Endodermal cell (in vitro differentiated cells): ENCODE results near the gene SMIM1. TPM values are rescaled to one million over a fixed set of nuclear protein-coding genes. Genes with fewer than 3 reads are reported as not detected.

Source experiments
- DNase-seq: peaks from one replicate; pipeline ENCODE4 v3.0.0-alpha.2; 2017
- H3K27ac ChIP-seq: 2 replicates; pipeline ENCODE4 v1.5.1; 2013; ENCODE audit warnings: mild to moderate bottlenecking, low read depth, low read length, moderate library complexity
- H3K27me3 ChIP-seq: 2 replicates; pipeline ENCODE4 v1.6.1; 2013; ENCODE audit warnings: mild to moderate bottlenecking, low read length, moderate library complexity; ENCODE audit not compliant: insufficient read depth, control insufficient read depth, poor library complexity, severe bottlenecking
- H3K36me3 ChIP-seq: 2 replicates; pipeline ENCODE4 v1.7.0; 2013; ENCODE audit warnings: mild to moderate bottlenecking, low read length, moderate library complexity; ENCODE audit not compliant: control insufficient read depth, insufficient read depth
- H3K4me1 ChIP-seq: one replicate; pipeline ENCODE4 v1.7.0; 2013; ENCODE audit warnings: low read length; ENCODE audit not compliant: control insufficient read depth, insufficient read depth
- H3K4me3 ChIP-seq: 2 replicates; pipeline ENCODE4 v1.5.1; 2013; ENCODE audit warnings: mild to moderate bottlenecking, low read length, moderate library complexity
- H3K9ac ChIP-seq: 2 replicates; pipeline ENCODE4 v1.6.1; 2013; ENCODE audit warnings: mild to moderate bottlenecking, low read length, moderate library complexity; ENCODE audit not compliant: poor library complexity, severe bottlenecking; ENCODE audit errors: extremely low read depth
- H3K9me3 ChIP-seq: 2 replicates; pipeline ENCODE4 v1.6.1; 2013; ENCODE audit warnings: mild to moderate bottlenecking, low read length, moderate library complexity; ENCODE audit not compliant: control insufficient read depth
- H3K27ac Mint-ChIP-seq: 2 replicates; pipeline ENCODE4 v1.8.0; 2020; ENCODE audit warnings: mixed read lengths
- H3K27me3 Mint-ChIP-seq: 2 replicates; pipeline ENCODE4 v1.8.0; 2021; ENCODE audit warnings: mild to moderate bottlenecking, mixed read lengths; ENCODE audit not compliant: insufficient read depth
- H3K36me3 Mint-ChIP-seq: 2 replicates; pipeline ENCODE4 v1.8.0; 2020; ENCODE audit warnings: low read depth, mixed read lengths
- H3K4me1 Mint-ChIP-seq: 2 replicates; pipeline ENCODE4 v1.8.0; 2020; ENCODE audit warnings: mixed read lengths
- H3K4me3 Mint-ChIP-seq: 2 replicates; pipeline ENCODE4 v1.8.0; 2020; ENCODE audit warnings: mild to moderate bottlenecking, moderate library complexity, mixed read lengths
- H3K9me3 Mint-ChIP-seq: 2 replicates; pipeline ENCODE4 v1.8.0; 2020; ENCODE audit warnings: mild to moderate bottlenecking, mixed read lengths
- WGBS, 2 experiments: methylation state at CpG; one replicate each; pipeline versions ENCODE4 v1.1.5 to v1.1.7; 2013; ENCODE audit warnings: missing lambda C conversion rate in 2 of 2, mixed read lengths in 1 of 2; ENCODE audit not compliant: insufficient coverage in 1 of 2, insufficient read length in 1 of 2; 5-methylcytosine and 5-hydroxymethylcytosine counted together
- total RNA-seq, 2 donors: library from RNA; stranded (reverse); fragmentation: NEBNext Ultra II Directional in 1 of 2; extraction: Animal tissue kit (Norgen Biotek cat#: 25700) in 1 of 2; gene quantifications; 2 replicates in 1 of 2; 3 replicates in 1 of 2; pipeline ENCODE4 v1.2.1, GENCODE V29; 2021
- TF ChIP-seq, protein P1 (sequence below): fragments of 200-600 bp; sonication (generic); conservative IDR thresholded peaks from 2 replicates; pipeline ENCODE4 v1.5.0; 2021; ENCODE audit warnings: antibody characterized with exemption, mild to moderate bottlenecking

SMIM1 gene
- total RNA-seq, 2 donors from 2014 or later = 11.1 to 15.0 TPM

DNA sequence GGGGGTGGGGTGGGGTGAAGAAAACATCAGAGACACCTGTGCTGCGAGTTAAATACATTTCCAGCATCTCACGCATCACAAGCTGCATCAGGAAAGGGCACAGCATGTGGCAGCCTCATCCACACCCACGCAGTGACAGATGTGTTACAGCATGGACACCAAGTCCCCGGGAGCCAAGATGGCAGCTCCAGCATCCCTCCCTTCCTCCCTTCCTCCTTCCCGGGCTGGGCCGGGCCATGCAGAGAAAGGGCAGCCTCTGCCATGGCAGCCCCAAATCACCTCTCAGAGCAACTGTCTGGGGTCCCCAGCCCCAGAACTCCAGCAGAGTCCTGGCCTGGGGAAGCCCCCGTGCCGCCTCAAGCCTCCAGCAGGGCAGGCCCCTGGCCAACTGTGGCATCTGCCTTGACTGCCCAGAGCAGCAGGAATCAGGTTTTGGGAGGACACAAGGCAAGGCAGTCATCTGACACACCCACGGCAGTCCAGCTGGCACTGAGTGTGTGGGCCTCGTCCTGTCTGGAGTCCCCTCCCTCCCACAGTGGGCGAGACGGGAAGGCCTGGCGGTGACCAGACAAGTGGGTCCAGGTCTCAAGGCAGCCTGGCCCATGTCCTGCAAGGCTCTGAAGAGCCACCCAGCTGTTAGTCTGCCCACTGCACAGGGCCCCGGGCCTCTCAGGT is 6.2 kb downstream of the SMIM1 start:
- TF ChIP-seq, protein P1, sequence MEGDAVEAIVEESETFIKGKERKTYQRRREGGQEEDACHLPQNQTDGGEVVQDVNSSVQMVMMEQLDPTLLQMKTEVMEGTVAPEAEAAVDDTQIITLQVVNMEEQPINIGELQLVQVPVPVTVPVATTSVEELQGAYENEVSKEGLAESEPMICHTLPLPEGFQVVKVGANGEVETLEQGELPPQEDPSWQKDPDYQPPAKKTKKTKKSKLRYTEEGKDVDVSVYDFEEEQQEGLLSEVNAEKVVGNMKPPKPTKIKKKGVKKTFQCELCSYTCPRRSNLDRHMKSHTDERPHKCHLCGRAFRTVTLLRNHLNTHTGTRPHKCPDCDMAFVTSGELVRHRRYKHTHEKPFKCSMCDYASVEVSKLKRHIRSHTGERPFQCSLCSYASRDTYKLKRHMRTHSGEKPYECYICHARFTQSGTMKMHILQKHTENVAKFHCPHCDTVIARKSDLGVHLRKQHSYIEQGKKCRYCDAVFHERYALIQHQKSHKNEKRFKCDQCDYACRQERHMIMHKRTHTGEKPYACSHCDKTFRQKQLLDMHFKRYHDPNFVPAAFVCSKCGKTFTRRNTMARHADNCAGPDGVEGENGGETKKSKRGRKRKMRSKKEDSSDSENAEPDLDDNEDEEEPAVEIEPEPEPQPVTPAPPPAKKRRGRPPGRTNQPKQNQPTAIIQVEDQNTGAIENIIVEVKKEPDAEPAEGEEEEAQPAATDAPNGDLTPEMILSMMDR = no peak
- Mint-ChIP-seq H3K27me3 (no peaks in the 10 kb centered on the region), H3K4me3 (no peak overlapping the region), H3K4me1 (peaks cover 2% of the 10 kb centered on the region), H3K9me3 (no peaks in the 10 kb centered on the region), H3K27ac (no peak overlapping the region), H3K36me3 (peaks cover 43% of the 10 kb centered on the region)
- Histone ChIP-seq H3K9me3 (no peaks in the 10 kb centered on the region), H3K4me3 (no peak overlapping the region), H3K27ac (no peak overlapping the region), H3K27me3 (no peaks in the 10 kb centered on the region), H3K9ac (no peak overlapping the region), H3K4me1 (no peaks in the 10 kb centered on the region), H3K36me3 (peaks cover 46% of the 10 kb centered on the region)
- DNase-seq = peak; percentile 42
- WGBS, 2 experiments = 90 to 93% methylated on average over 10 to 14 of the region's 14 CpGs

DNA sequence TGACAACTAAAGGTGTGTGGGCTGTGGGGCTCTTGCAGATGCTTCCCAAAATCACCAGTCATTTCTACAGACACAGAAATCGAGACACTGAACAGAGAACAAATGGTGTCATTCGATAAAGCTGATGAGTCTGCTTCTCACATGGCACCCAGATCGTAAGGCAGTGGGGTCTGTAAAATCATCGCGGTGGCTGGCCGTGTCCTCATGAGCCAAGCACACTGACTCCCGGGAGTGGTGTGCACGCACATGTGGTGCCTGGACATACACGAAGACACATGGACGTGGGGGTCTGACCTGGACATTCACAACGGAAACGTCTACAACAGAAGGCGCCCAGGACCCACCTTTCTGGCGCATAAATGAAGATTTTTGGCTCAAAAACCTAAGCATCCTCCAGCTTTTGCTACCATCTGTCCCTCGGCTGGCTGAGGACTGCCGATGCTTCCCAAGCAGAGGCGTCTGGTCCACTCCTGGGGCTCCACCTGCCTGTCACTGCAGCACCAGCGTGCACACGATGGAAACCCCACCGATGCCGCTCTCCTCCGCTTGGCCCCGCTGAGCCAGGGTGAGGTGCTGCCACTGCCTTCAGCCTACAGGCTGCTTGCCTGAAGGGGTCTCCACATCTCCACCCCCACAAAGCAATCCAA is 6.8 kb downstream of the SMIM1 start:
- H3K9ac ChIP-seq = no peak overlapping the region
- WGBS, 2 experiments = 93 to 98% methylated on average over 22 to 23 of the region's 23 CpGs
- Mint-ChIP-seq H3K9me3 (no peaks in the 10 kb centered on the region), H3K36me3 (peaks cover 50% of the 10 kb centered on the region), H3K27ac (peak overlapping the region; percentile 35), H3K4me3 (no peak overlapping the region), H3K4me1 (peaks cover 2% of the 10 kb centered on the region), H3K27me3 (no peaks in the 10 kb centered on the region)
- H3K9me3 ChIP-seq = no peaks in the 10 kb centered on the region
- H3K4me3 ChIP-seq = no peak overlapping the region
- no peaks in the 10 kb centered on the region for H3K27me3 ChIP-seq
- H3K36me3 ChIP-seq = peaks cover 53% of the 10 kb centered on the region
- TF ChIP-seq, protein P1 = no peak
- no peak overlapping the region for H3K27ac ChIP-seq
- no peaks in the 10 kb centered on the region for H3K4me1 ChIP-seq
- peak; percentile 46 for DNase-seq

DNA sequence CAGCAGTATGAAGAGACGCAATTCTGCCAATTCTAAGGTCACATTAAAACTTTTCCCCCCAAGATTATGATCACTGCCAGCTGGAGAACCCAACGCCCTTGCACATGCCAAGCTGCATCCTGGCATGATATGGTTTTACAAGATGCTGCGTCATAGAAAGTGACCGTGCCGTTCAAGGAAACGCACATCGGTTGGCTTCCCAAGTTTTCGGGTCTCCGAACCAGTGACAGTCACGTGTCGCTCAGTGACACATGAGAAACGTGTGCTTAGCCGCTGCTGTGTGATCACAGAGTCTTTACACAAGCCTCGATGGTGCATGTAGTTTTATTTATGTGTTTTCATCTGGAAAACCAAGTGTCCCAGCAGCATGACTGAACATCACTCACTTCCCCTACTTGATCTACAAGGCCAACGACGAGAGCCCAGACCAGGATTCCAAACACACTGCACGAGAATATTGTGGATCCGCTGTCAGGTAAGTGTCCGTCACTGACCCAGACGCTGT is 7.4 kb downstream of the SMIM1 start:
- Mint-ChIP-seq H3K9me3 (no peaks in the 10 kb centered on the region), H3K27ac (no peak overlapping the region), H3K36me3 (peaks cover 55% of the 10 kb centered on the region), H3K27me3 (no peaks in the 10 kb centered on the region), H3K4me3 (no peak overlapping the region), H3K4me1 (peaks cover 2% of the 10 kb centered on the region)
- 95 to 98% methylated on average over 20 of the region's 20 CpGs for WGBS, 2 experiments
- no peaks in the 10 kb centered on the region for H3K9me3 ChIP-seq
- H3K9ac ChIP-seq = no peak overlapping the region
- no peak for DNase-seq
- TF ChIP-seq, protein P1 = no peak
- H3K27ac ChIP-seq = no peak overlapping the region
- H3K4me3 ChIP-seq = no peak overlapping the region
- H3K36me3 ChIP-seq = peaks cover 58% of the 10 kb centered on the region
- H3K27me3 ChIP-seq = no peaks in the 10 kb centered on the region
- no peaks in the 10 kb centered on the region for H3K4me1 ChIP-seq
